PC-9 (cell line): ENCODE measurements around the gene TCF4. TPM values are rescaled to one million over a fixed set of nuclear protein-coding genes. Genes with fewer than 3 reads are reported as not detected.

Experiments used
- BruUV-seq: library from RNA; stranded (reverse); fragments of 400-500 nt; replicated peaks from 2 replicates; lab custom pipeline; 2021; lab: Mats Ljungman, UMichigan
- CTCF ChIA-PET: fragments of 300-600 bp; sonication (Branson Sonifier 250); formaldehyde crosslinking; loops from one replicate; lab custom pipeline; 2022; ENCODE audit warnings: antibody characterized with exemption; lab: Charles Lee
- POLR2A ChIA-PET: fragments of 300-600 bp; sonication (Branson Sonifier 250); formaldehyde crosslinking; loops from one replicate; lab custom pipeline; 2022; ENCODE audit warnings: antibody characterized with exemption; ENCODE audit not compliant: unreplicated experiment; lab: Charles Lee
- DNase-seq, 2 experiments: peaks; one replicate each; pipeline versions ENCODE4 v3.0.0 to v3.0.0-alpha.2; 2015 to 2022; ENCODE audit warnings: mixed read lengths in 1 of 2
- H2AFZ ChIP-seq: fragments of 200-600 bp; sonication (generic); 2 replicates; pipeline ENCODE4 v1.8.1; 2017; ENCODE audit warnings: antibody characterized with exemption
- H3F3A ChIP-seq: fragments of 200-600 bp; sonication (generic); 2 replicates; pipeline ENCODE4 v1.8.1; 2017; ENCODE audit warnings: antibody characterized with exemption, mild to moderate bottlenecking, low read depth; ENCODE audit not compliant: insufficient read depth
- H3K27ac ChIP-seq: fragments of 200-600 bp; sonication (generic); 2 replicates; pipeline ENCODE4 v1.6.1; 2016; ENCODE audit warnings: mixed run types
- H3K27me3 ChIP-seq: fragments of 200-600 bp; sonication (generic); 2 replicates; pipeline ENCODE4 v1.6.1; 2016; ENCODE audit warnings: low read depth, mixed run types; ENCODE audit not compliant: insufficient read depth
- H3K36me3 ChIP-seq: fragments of 200-600 bp; sonication (generic); 2 replicates; pipeline ENCODE4 v1.6.1; 2016; ENCODE audit warnings: low read depth, mixed run types
- H3K4me1 ChIP-seq: fragments of 200-600 bp; sonication (generic); replicated peaks from 2 replicates; pipeline ENCODE4 v1.6.1; 2016; ENCODE audit warnings: mixed run types; ENCODE audit not compliant: insufficient read depth
- H3K4me2 ChIP-seq: fragments of 200-600 bp; sonication (generic); 2 replicates; pipeline ENCODE4 v1.6.1; 2017; ENCODE audit warnings: mixed run types
- H3K4me3 ChIP-seq: fragments of 200-600 bp; sonication (generic); 2 replicates; pipeline ENCODE4 v1.6.1; 2016; ENCODE audit warnings: mixed run types
- H3K79me2 ChIP-seq: fragments of 200-600 bp; sonication (generic); 2 replicates; pipeline ENCODE4 v1.6.1; 2017; ENCODE audit warnings: low read depth, mixed run types
- H3K9me2 ChIP-seq: fragments of 200-600 bp; sonication (generic); 2 replicates; pipeline ENCODE4 v1.8.1; 2017; ENCODE audit warnings: mild to moderate bottlenecking; ENCODE audit not compliant: insufficient read depth
- H3K9me3 ChIP-seq: fragments of 200-600 bp; sonication (generic); 2 replicates; pipeline ENCODE4 v1.8.1; 2016; ENCODE audit warnings: low read depth; ENCODE audit not compliant: insufficient read depth
- H4K20me1 ChIP-seq: fragments of 200-600 bp; sonication (generic); 2 replicates; pipeline ENCODE4 v1.8.1; 2017; ENCODE audit not compliant: insufficient read depth
- CTCF ChIP-seq: fragments of 200-600 bp; sonication (generic); conservative IDR thresholded peaks from 2 replicates; pipeline ENCODE4 v1.6.1; 2017; ENCODE audit warnings: mixed run types, antibody characterized with exemption, mild to moderate bottlenecking, moderate library complexity
- EZH2 ChIP-seq: fragments of 200-600 bp; sonication (generic); IDR thresholded peaks from 2 replicates; pipeline ENCODE4 v1.8.0; 2017; ENCODE audit warnings: antibody characterized with exemption, low read depth
- intact Hi-C: fragments of 100-400 bp; cut with micrococcal nuclease; formaldehyde crosslinking; loops from one replicate; pipeline ENCODE4 v1.10.0; 2022; ENCODE audit not compliant: unreplicated experiment
- total RNA-seq: library from RNA; stranded (reverse); gene quantifications from 2 replicates; pipeline ENCODE4 v1.2.3, GENCODE V29; 2021

The TCF4 gene
- total RNA-seq, 1 experiment from 2014 or later, result 0.74 TPM

DNA sequence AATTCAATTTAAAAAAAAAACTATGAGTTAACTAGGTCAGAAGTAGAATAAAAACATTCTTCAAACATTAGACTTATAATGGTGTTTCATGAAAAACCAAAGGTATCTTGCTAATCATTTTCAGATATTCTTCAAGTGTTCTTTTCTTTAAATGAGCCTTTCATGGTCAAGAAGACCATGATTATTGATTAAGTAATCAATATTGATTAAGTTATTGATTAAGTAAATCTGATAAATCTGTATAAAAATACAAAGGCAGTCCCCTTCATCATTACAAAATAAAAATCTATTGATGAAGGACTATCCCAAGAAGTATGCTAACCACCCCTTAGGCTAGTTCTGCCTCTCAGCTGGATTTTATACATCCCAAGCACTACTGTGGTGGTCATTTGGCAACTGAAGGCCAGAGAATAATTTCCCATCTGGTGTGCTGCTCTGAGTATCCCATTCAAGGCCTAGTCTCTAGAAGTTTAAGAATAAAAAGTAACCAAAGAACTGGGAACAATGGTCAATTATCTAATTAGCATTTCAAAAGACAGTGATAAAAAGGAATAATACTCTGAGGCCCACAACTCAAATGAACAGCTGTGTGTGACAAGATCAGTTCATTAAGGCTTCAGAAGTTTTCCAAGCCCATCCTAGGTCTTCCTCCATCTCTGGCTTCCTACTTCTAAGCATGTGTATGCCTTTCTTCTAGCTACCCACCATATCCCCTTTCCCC lies 63.5 kb downstream of the TCF4 start:
- intact Hi-C loops, result no loop called here
- no peak overlapping the region for H2AFZ ChIP-seq
- H3F3A ChIP-seq, result no peaks in the 10 kb centered on the region; the same call in 1 of the 2 replicates
- no TSS peak for BruUV-seq
- no peak overlapping the region for H3K4me3 ChIP-seq
- no peaks in the 10 kb centered on the region for H3K4me1 ChIP-seq
- H3K27ac ChIP-seq, result no peak overlapping the region
- no peak overlapping the region for H3K4me2 ChIP-seq
- H3K79me2 ChIP-seq, result no peaks in the 10 kb centered on the region
- no peaks in the 10 kb centered on the region for H3K9me3 ChIP-seq
- no peak for DNase-seq
- POLR2A ChIA-PET, result no interaction called here
- H3K36me3 ChIP-seq, result no peaks in the 10 kb centered on the region
- no peaks in the 10 kb centered on the region for H3K27me3 ChIP-seq
- no peaks in the 10 kb centered on the region for H3K9me2 ChIP-seq
- TF ChIP-seq CTCF (no peak), EZH2 (no peak)
- H4K20me1 ChIP-seq, result no peaks in the 10 kb centered on the region
- CTCF ChIA-PET, result no interaction called here

GRCh38 chr18:55523001-55523400 lies 65.0 kb downstream of the TCF4 start:
- POLR2A ChIA-PET, result no interaction called here
- H3K9me2 ChIP-seq, result no peaks in the 10 kb centered on the region
- no peak overlapping the region for H3K27ac ChIP-seq
- no peaks in the 10 kb centered on the region for H3K79me2 ChIP-seq
- no peaks in the 10 kb centered on the region for H3K9me3 ChIP-seq
- H4K20me1 ChIP-seq, result no peaks in the 10 kb centered on the region
- H3K4me1 ChIP-seq, result no peaks in the 10 kb centered on the region
- CTCF ChIA-PET, result no interaction called here
- H3K4me2 ChIP-seq, result no peak overlapping the region
- H2AFZ ChIP-seq, result no peak overlapping the region
- DNase-seq, result no peak
- BruUV-seq, result no TSS peak
- H3K36me3 ChIP-seq, result no peaks in the 10 kb centered on the region
- H3K27me3 ChIP-seq, result no peaks in the 10 kb centered on the region
- intact Hi-C loops, result no loop called here
- no peaks in the 10 kb centered on the region; the same call in 1 of the 2 replicates for H3F3A ChIP-seq
- H3K4me3 ChIP-seq, result no peak overlapping the region
- TF ChIP-seq CTCF (no peak), EZH2 (no peak)

- DNase-seq, result no peak
These were observed 66.0 kb downstream of the TCF4 start for GRCh38 chr18:55522011-55522410.

More at GRCh38 chr18:55522011-55522410, 66.0 kb downstream of the TCF4 start:
- Histone ChIP-seq H3K9me2 (no peaks in the 10 kb centered on the region), H3K27ac (no peak overlapping the region), H3K4me2 (no peak overlapping the region), H3K79me2 (no peaks in the 10 kb centered on the region), H2AFZ (no peak overlapping the region), H3K9me3 (no peaks in the 10 kb centered on the region), H3K27me3 (no peaks in the 10 kb centered on the region), H3F3A (no peaks in the 10 kb centered on the region; the same call in 1 of the 2 replicates), H3K36me3 (no peaks in the 10 kb centered on the region), H3K4me3 (no peak overlapping the region), H4K20me1 (no peaks in the 10 kb centered on the region), H3K4me1 (no peaks in the 10 kb centered on the region)
- no TSS peak for BruUV-seq
- POLR2A ChIA-PET, result no interaction called here
- intact Hi-C loops, result no loop called here
- TF ChIP-seq CTCF, result peak; percentile 34; the same call in 1 of the 2 replicates
- TF ChIP-seq EZH2, result no peak
- CTCF ChIA-PET, result no interaction called here
